ENCODE measurements around the gene TMEFF2. TPM values are rescaled to one million over a fixed set of nuclear protein-coding genes. Genes with fewer than 3 reads are reported as not detected.
"Not testable (repeated sequence)": the region's sequence is repeated elsewhere in the genome, so short reads cannot be mapped to it uniquely, and the experiment has no call there.

The TMEFF2 gene
- total RNA-seq, 1 donor from 2014 or later: not detected

GRCh38 chr2:192166946-192167345, 27.8 kb downstream of the TMEFF2 start:
- no peak for DNase-seq

GRCh38 chr2:192165842-192166241, 28.9 kb downstream of the TMEFF2 start:
- DNase-seq: no peak

GRCh38 chr2:192162392-192163042, 32.2 kb downstream of the TMEFF2 start:
- DNase-seq: peak; percentile 89

- DNase-seq: peak; percentile 41
Observed at GRCh38 chr2:192161656-192162290, 33.0 kb downstream of the TMEFF2 start.

- no peak for DNase-seq
Observed at GRCh38 chr2:192159736-192160135, 35.0 kb downstream of the TMEFF2 start.

DNA sequence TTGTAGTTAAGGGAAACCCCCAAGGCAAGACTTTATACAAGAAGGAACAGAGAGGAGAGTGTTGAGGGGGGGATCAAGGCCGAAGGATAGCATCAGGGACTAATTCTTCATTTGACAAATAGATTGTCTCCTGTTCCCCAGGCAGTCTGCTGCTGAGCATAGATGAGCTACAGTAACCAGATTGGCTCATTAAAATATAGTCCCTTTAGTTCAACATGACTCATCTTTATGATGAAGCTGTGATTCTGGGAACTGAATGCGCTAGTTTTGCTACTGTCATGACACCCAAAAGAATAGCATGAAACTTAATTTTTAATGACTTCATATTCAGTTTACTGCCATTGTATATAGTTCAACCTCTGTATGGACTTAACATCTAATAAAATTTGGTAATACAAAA, 35.5 kb downstream of the TMEFF2 start:
- DNase-seq: no peak

DNA sequence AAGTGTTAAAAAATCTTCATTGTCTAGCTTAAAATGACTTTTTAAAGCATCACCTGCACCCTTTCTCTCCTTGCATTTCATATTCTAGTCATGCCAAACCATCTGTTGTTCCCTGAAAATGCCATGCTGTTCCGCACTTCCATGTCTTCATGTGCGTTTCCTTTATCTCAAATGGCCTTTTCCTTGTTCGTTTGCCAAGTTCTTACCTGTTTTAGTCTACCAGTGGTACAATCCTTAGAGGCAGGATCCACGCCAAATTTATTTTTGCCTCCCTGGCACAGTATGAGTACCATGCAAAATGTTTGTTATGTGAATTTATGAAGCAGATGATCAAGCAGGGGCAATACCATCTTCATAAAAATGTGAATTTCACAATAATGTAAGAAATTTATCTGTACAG, 37.0 kb downstream of the TMEFF2 start:
- no peak for DNase-seq

DNA sequence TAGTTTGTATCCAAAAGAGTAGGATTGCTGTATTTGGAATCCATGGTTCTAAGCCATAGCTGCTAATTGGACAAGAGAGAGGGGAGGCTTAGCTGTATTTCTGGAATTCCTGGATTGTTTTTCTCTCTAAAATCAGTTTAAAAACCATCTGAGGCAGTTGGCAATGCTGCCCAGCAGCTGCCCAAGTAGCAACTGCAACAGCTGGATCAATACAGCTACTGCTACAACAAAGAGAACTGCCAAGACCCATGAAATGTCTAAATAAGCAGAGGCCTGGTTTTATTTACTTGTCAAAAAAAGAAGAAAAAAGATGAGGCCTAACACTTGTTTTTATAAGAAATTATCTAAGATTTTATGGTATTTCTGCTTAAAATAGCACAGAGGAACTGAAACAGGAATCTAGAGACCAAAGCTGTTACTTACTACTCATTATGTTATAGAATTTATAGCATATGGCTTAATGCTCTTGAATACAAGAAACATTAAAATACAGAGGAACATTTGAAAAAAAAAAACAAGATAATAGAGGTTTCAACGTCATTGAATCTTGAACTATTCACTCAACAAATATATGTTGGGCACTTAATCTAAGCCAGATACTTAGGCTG, 39.1 kb downstream of the TMEFF2 start:
- DNase-seq: no peak

- DNase-seq: no peak
Observed at GRCh38 chr2:192153561-192153960, 41.2 kb downstream of the TMEFF2 start.

DNA sequence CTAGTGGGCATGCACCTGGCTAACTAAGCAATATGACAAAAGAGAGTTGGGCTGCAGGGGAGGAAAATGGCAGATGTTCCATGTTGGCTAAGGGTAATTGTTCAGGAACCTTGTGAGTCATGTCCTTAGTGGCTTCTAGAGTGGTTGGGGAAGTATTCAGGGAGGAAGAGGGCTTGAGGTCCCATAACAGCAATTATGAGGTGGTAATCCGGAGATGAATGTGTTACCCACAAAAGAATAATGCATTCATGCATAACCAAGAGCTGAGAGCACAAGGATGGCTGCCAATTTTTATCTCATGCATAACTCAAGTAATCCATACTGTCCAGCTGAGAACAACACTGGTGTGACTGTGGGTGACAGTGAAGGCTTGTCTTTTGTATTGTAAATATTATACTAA, 42.9 kb downstream of the TMEFF2 start:
- peak; percentile 39 for DNase-seq

DNA sequence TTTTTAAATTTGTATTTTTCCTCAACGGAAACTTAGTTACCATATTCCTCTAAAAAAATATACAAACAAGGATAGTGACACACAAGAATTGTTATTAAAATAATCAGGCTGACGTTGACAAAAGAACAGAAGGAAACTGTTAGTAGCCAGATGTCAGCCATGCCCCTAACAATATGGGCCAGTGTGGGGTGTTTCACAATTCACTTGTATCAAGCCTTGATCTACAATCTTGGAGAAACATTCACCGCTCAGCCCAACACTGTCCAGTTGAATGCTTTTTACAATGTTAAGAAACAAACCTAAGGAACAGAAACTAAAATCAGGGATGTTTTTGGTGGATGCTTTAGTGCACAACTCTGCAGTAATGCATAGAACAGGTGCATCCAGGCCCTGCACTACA, 44.6 kb downstream of the TMEFF2 start:
- DNase-seq: no peak

GRCh38 chr2:192148620-192149321, 46.0 kb downstream of the TMEFF2 start:
- no peak for DNase-seq

DNA sequence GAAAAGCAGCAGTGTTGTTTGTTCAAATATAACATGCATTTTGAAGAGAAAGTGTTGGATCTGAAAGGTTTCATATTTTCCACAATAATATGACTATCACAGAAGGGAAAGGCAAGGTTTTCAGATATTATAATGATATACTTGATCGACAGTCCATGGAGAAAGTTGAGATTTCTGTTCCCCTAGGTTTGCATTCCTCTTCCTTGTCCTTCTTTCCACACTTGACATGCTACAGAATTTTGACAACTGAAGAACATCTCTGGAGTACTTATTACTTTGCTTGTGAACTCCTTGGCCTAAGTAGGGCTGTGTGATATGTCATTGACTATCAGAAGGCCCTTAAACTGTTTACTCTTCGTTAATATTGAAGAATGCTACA, 46.5 kb downstream of the TMEFF2 start:
- no peak for DNase-seq

- peak; percentile 51 for DNase-seq
Observed at GRCh38 chr2:192146069-192147015, 48.4 kb downstream of the TMEFF2 start.

DNA sequence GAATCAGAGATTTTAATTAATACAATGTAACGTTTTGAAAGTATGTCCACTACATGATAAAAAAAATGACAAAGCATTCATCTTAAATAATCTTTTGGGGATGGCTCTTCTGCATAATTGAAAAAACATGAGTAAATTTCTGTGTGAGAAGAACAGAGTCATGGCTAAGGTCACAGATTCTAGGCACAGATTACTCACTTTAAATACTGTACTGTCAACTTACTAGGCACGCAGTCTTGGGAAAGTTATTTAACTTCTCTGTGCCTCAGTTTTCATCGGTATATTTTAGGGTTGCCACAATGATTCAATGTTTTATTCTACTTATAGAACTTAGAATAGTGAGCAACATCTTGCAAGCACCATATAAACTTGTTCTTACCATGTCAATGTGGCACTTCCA, 49.2 kb downstream of the TMEFF2 start:
- no peak for DNase-seq

DNA sequence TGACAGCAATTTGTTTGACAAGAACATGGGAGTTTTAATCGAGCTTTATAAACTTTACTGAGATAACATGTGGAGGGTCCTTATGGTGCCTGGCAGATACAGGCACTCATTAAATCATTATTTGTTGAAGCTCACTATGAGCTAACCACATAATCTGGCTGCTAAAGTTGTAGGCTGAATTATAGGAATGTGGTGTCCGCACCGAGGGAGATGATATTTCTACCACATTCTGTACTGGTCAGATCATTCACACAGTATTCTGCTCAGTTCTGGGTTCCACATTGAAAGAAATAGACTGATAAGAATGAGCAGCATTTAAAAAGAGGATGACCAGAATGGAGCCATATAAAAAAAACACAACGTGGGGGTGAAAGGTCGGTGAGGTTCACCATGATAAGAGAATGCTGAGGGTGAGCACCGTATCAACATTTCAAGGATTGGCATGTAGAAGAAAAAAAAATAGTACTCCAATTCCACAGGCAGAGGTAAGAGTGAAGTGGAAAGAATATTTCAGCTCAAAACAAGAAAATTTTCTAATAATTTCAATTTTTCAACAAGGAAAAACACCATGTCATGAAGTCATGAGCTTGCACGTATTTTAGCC, 54.4 kb downstream of the TMEFF2 start:
- DNase-seq: no peak

GRCh38 chr2:192139813-192140212, 54.9 kb downstream of the TMEFF2 start:
- DNase-seq: no peak

- no peak for DNase-seq
Observed at GRCh38 chr2:192137451-192137850, 57.3 kb downstream of the TMEFF2 start.

DNA sequence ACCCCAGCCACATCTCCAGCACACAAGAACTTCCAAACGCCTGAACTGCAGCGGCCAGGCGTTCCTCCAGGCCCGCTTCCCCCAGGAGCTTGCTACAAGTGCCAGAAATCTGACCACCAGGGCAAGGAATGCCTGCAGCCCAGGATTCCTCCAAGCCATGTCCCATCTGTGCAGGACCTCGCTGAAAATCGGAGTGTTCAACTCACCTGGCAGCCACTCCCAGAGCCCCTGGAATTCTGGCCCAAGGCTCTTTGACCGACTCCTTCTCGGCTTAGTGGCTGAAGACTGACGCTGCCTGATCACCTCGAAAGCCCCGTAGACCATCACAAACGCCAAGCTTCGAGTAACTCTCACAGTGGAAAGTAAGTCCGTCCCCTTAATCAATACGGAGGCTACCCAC, 62.1 kb downstream of the TMEFF2 start:
- not testable (repeated sequence) for DNase-seq

- not testable (repeated sequence) for DNase-seq
Observed at GRCh38 chr2:192130312-192130711, 64.4 kb downstream of the TMEFF2 start.

DNA sequence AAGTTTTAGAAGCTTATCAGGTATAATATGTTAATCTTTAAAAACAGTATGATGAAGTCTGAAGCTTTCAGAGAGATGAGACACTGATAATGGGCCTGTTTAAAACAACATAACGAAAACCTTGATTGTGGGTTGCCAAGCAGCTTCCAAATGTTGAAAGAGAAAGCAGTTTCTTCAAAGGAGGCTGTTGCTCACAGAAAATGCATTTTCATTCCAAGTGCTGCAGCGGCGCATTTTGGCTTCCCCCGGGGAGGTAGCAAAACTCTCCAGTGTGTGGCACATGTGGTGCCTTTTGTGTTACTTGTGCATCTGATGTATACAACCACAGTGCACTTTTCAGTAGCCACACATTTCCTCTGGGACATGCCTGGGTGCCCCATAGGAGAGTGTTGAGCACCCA, 66.1 kb downstream of the TMEFF2 start:
- DNase-seq: no peak

- DNase-seq: no peak
Observed at GRCh38 chr2:192127434-192127833, 67.3 kb downstream of the TMEFF2 start.
